ENCODE measurements around the gene PLEKHG3.

- TF ChIP-seq CTCF (IDR thresholded peaks at IDR 0.05) = no peak
- no peak for TF ChIP-seq POLR2AphosphoS5 (IDR thresholded peaks at IDR 0.05; ENCODE audit: low read depth, low read length)
- TF ChIP-seq TCF7L2 (IDR thresholded peaks at IDR 0.05; ENCODE audit: low read depth, low read length) = no peak
- TF ChIP-seq, protein P1, sequence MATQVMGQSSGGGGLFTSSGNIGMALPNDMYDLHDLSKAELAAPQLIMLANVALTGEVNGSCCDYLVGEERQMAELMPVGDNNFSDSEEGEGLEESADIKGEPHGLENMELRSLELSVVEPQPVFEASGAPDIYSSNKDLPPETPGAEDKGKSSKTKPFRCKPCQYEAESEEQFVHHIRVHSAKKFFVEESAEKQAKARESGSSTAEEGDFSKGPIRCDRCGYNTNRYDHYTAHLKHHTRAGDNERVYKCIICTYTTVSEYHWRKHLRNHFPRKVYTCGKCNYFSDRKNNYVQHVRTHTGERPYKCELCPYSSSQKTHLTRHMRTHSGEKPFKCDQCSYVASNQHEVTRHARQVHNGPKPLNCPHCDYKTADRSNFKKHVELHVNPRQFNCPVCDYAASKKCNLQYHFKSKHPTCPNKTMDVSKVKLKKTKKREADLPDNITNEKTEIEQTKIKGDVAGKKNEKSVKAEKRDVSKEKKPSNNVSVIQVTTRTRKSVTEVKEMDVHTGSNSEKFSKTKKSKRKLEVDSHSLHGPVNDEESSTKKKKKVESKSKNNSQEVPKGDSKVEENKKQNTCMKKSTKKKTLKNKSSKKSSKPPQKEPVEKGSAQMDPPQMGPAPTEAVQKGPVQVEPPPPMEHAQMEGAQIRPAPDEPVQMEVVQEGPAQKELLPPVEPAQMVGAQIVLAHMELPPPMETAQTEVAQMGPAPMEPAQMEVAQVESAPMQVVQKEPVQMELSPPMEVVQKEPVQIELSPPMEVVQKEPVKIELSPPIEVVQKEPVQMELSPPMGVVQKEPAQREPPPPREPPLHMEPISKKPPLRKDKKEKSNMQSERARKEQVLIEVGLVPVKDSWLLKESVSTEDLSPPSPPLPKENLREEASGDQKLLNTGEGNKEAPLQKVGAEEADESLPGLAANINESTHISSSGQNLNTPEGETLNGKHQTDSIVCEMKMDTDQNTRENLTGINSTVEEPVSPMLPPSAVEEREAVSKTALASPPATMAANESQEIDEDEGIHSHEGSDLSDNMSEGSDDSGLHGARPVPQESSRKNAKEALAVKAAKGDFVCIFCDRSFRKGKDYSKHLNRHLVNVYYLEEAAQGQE (IDR thresholded peaks at IDR 0.05; ENCODE audit: insufficient read depth in 1 of 2, low read depth in 2 of 2, low read length in 1 of 2) = no peak
Observed at GRCh38 chr14:64704143-64704742, at the start of gene PLEKHG3.
